K562 (cell line): ENCODE measurements around the gene TIMM8A. TPM values are rescaled to one million over a fixed set of nuclear protein-coding genes. Genes with fewer than 3 reads are reported as not detected.

Experiments used
- DLX4 ChIP-seq: fragments of 250-450 bp; sonication (Bioruptor Pico); IDR thresholded peaks from 2 replicates; pipeline ENCODE4 v1.6.1; 2021; ENCODE audit warnings: mild to moderate bottlenecking
- ESRRA ChIP-seq: fragments of 450-650 bp; IDR thresholded peaks from 2 replicates; pipeline ENCODE4 v1.6.1; 2014; ENCODE audit warnings: low read depth, mild to moderate bottlenecking, moderate library complexity, borderline replicate concordance
- GABPB2 ChIP-seq: fragments of 250-450 bp; sonication (Bioruptor Pico); conservative IDR thresholded peaks from 2 replicates; pipeline ENCODE4 v1.5.1; 2021; ENCODE audit warnings: mild to moderate bottlenecking
- HNRNPL ChIP-seq: fragments of 200-400 bp; formaldehyde crosslinking; IDR thresholded peaks from 2 replicates; pipeline ENCODE4 v1.6.1; 2017; ENCODE audit warnings: low read depth, mild to moderate bottlenecking, low read length
- KLF1 ChIP-seq: fragments of 450-650 bp; IDR thresholded peaks from 2 replicates; pipeline ENCODE4 v1.6.1; 2016; ENCODE audit warnings: missing genetic modification characterization, missing compliant biosample characterization
- NEUROD1 ChIP-seq: fragments of 150-350 bp; IDR thresholded peaks from 2 replicates; pipeline ENCODE4 v1.6.1; 2014; ENCODE audit warnings: borderline replicate concordance, low read length, low read depth; ENCODE audit not compliant: partially characterized antibody
- NR2C1 ChIP-seq, 2 experiments: fragments of 450-650 bp; IDR thresholded peaks; 2 replicates each; pipeline ENCODE4 v1.6.1; 2017; ENCODE audit warnings: mild to moderate bottlenecking in 2 of 2, antibody characterized with exemption in 1 of 2, inconsistent platforms in 1 of 2, missing compliant biosample characterization in 1 of 2, missing genetic modification characterization in 1 of 2
- PTTG1 ChIP-seq: fragments of 450-650 bp; IDR thresholded peaks from 2 replicates; pipeline ENCODE4 v1.6.1; 2016; ENCODE audit warnings: low read depth, mild to moderate bottlenecking, missing genetic modification characterization, missing compliant biosample characterization
- SIN3B ChIP-seq: fragments of 450-650 bp; IDR thresholded peaks from 2 replicates; pipeline ENCODE4 v1.6.1; 2017; ENCODE audit warnings: low read depth, mild to moderate bottlenecking, moderate library complexity
- TAF9B ChIP-seq: fragments of 450-650 bp; IDR thresholded peaks from 2 replicates; pipeline ENCODE4 v1.6.1; 2018; ENCODE audit warnings: mild to moderate bottlenecking; ENCODE audit not compliant: partially characterized antibody
- TCF7 ChIP-seq: sonication (generic); IDR thresholded peaks from 2 replicates; pipeline ENCODE4 v1.6.1; 2016; ENCODE audit warnings: antibody characterized with exemption, borderline replicate concordance
- TRIM25 ChIP-seq: fragments of 450-650 bp; IDR thresholded peaks from 2 replicates; pipeline ENCODE4 v1.7.0; 2016; ENCODE audit warnings: borderline replicate concordance
- ZBTB40 ChIP-seq, 2 experiments: fragments of 450-650 bp in 1 of 2; sonication (generic) in 1 of 2; formaldehyde crosslinking in 1 of 2; IDR thresholded peaks; 2 replicates each; pipeline versions ENCODE4 v1.7.1 to v1.9.0; 2016 to 2022; ENCODE audit warnings: inconsistent platforms in 1 of 2, mild to moderate bottlenecking in 1 of 2, missing genetic modification reagents in 1 of 2
- ZNF175 ChIP-seq: fragments of 200-800 bp; sonication (Bioruptor generic); IDR thresholded peaks from 2 replicates; pipeline ENCODE4 v1.6.1; 2016; ENCODE audit warnings: low read depth, mild to moderate bottlenecking, missing genetic modification characterization, missing compliant biosample characterization
- ZNF347 ChIP-seq: fragments of 450-650 bp; formaldehyde crosslinking; IDR thresholded peaks from 2 replicates; pipeline ENCODE4 v1.4.0; 2020; ENCODE audit warnings: low read depth, mild to moderate bottlenecking, moderate library complexity
- ZNF766 ChIP-seq: fragments of 200-800 bp; sonication (Bioruptor generic); conservative IDR thresholded peaks from 2 replicates; pipeline ENCODE4 v1.6.1; 2016; ENCODE audit warnings: missing genetic modification characterization, missing compliant biosample characterization
- polyA plus RNA-seq, 8 experiments: library from polyadenylated mRNA; depleted of rRNA in 4 of 8; stranded (reverse) in 5 of 8; unstranded in 3 of 8; fragments of >200 nt; fragmentation: Nextera tagmentation in 2 of 8; fragmentation: Illumina TruSeq in 1 of 8; extraction: Ambion mirVana in 2 of 8; extraction: Trizol in 1 of 8; gene quantifications; 2 replicates each; pipeline versions ENCODE4 v1.2.1 to v1.2.3, GENCODE V29; 2011 to 2014; ENCODE audit warnings: inconsistent platforms in 1 of 8, missing spikeins in 1 of 8
- total RNA-seq, 7 experiments: library from RNA; depleted of rRNA in 6 of 7; stranded (reverse); fragments of >200 nt in 6 of 7; fragmentation: Illumina TruSeq in 2 of 7; extraction: Trizol in 2 of 7; gene quantifications; 2 replicates each; pipeline versions ENCODE4 v1.2.1 to v1.2.3, GENCODE V29; 2011 to 2021; ENCODE audit warnings: low replicate concordance in 1 of 7

The TIMM8A gene
- total and polyA plus RNA-seq, 9 of the 15 experiments (the other 6 are each of a cell fraction or from before 2014, with no cell fraction given) = 10.9 to 132 (median 41.1) TPM

- no peak for TF ChIP-seq NEUROD1
- TF ChIP-seq ZBTB40 (IDR thresholded peaks at IDR 0.05) = peak; percentile 82
- TF ChIP-seq ZBTB40 (CRISPR knock-in tag; IDR thresholded peaks at IDR 0.05) = no peak
- TF ChIP-seq ZNF175 (CRISPR knock-in tag) = no peak
- TF ChIP-seq HNRNPL = no peak
- peak; percentile 22; the same call in 1 of the 2 replicates for TF ChIP-seq SIN3B
- TF ChIP-seq PTTG1 (tag) = no peak
- TF ChIP-seq TRIM25 = no peak
- TF ChIP-seq NR2C1 (IDR thresholded peaks at IDR 0.05) = 0 out of 2 replicates have a peak, but pooled peaks have one; percentile 25
- no peak for TF ChIP-seq NR2C1 (tag; IDR thresholded peaks at IDR 0.05)
- TF ChIP-seq GABPB2 = no peak
- TF ChIP-seq ZNF347 (CRISPR knock-in tag) = no peak
- TF ChIP-seq TCF7 = no peak
- no peak for TF ChIP-seq TAF9B
- TF ChIP-seq KLF1 (tag) = no peak
- TF ChIP-seq ESRRA = peak; percentile 75
- no peak for TF ChIP-seq DLX4 (CRISPR knock-in tag)
- 0 out of 2 replicates have a peak, but pooled peaks have one; percentile 15 for TF ChIP-seq ZNF766 (CRISPR knock-in tag)
These were observed at the start of gene TIMM8A (continued) for GRCh38 chrX:101348452-101349192.
